CD4-positive, alpha-beta T cell treated with Interleukin-6 for 4 hours (primary cell): ENCODE data around the gene IGFL2.
"Not testable (repeated sequence)": the region's sequence is repeated elsewhere in the genome, so short reads cannot be mapped to it uniquely, and the experiment has no call there.

Source experiments
- DNase-seq: peaks from one replicate; pipeline ENCODE4 v3.0.0-alpha.2; 2020; ENCODE audit warnings: mixed read lengths

The IGFL2 gene

DNA sequence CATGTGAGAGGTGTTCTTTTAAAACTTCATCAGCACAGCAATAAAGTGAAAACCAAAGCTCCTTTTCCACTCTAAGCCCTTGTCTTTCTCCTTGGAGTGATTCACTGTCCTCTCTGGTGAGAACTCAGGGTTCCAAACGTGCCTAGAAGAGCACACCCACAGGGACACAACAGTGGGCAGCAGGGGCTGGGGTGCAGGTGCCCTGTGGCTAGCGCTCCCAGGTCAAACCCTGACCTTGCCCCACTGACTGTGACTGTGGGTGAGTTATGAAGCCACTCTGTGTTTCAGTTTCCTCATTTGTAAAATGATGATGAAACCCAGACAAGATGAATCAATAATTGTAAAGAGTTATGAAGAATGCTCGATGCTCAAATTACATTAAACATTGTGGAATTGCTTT is 43.9 kb downstream of the IGFL2 start:
- no peak for DNase-seq

DNA sequence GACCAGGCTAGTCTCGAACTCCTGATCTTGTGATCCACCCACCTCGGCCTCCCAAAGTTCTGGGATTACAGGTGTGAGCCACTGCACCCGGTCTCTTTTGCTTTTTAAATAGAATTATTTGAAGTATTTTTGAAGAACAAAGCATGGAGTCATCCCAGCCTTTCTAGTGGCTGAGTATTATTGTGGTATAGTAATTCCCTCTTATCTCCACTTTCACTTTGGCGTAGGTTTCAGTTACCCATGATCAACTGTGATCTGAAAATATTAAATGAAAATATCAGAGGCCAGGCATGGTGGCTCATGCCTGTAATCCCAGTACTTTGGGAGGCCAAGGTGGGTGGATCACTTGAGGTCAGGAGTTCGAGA is 44.6 kb downstream of the IGFL2 start:
- not testable (repeated sequence) for DNase-seq

DNA sequence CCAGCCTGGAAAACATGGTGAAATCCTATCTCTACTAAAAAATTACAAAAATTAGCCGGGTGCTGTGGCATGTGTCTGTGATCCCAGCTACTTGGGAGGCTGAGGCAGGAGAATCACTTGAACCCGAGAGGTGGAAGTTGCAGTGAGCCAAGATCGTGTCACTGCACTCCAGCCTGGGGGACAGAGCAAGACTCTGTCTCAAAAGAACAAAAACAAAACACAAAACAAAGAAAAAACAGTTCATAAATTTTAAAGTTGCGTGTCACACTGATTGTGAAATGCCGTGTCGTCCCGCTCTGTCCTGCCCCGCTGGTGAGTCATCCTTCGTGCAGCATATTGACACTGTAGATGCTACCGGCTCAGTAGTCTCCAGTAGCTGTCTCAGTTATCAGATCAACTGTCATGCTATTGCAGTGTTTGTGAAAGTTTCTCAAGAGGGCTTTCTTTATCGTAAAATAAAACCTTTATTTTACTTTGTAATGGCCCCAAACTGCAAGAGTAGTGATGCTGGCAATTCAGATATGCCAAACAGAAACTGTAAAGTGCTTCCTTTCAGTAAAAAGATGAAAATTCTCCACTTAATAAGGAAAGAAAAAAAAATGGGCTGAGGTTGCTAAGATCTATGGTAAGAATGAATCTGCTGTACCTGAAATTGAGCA is 45.1 kb downstream of the IGFL2 start:
- no peak for DNase-seq

DNA sequence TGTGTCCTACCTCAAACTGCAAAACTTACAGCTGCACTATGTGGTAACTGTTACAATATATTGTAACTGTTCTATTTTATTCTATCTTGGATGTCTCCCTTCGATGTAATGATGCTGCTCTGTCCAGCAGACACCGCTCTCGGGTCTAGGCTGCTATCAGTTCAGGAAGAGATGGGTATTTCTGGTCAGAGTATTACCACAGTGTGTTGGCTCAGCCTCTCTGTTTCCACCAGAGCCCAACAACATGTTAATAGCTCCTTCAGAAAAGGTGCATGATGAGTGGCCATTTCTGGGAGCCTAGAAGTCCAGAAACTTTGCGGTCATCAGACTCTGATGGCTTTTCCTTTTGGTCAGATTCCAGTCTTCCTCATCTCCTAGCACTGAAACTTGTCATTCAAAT is 45.6 kb downstream of the IGFL2 start:
- DNase-seq: no peak

DNA sequence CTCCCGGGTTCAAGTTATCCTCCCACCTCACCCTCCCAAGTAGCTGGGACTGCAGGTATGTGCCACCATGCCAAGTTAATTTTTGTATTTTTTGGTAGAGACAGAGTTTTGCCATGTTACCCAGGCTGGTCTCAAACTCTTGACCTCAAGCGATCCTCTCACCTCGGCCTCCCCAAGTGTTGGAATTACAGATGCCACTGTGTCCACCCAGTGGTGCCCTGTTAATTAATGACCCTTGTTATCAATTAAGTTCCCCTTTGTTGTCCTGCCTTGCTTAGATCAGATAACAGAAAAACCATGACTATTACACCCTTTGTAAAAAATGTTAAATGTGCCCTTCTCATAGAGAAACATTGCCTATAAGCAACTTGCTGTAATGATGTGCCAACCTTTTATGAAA is 47.1 kb downstream of the IGFL2 start:
- no peak for DNase-seq

DNA sequence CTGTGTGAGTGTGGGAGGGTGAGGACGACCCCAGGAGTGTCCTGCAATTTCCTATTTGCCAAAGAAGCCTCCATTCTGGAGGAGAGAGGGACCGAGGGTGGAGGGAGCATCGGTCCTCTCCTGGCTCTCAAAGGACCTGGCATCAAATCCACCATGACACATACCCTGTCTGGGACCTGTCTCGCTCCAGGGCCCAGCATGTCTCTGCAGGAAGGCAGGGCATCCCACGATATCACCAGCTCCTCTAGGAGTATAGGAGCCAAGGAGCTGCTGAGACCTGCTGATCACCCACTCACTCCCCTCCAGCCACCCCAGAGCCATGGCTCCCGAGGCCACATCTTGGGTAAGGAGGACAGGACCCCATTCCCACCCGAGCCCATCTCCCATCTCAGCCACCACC is 47.9 kb downstream of the IGFL2 start:
- not testable (repeated sequence) for DNase-seq

DNA sequence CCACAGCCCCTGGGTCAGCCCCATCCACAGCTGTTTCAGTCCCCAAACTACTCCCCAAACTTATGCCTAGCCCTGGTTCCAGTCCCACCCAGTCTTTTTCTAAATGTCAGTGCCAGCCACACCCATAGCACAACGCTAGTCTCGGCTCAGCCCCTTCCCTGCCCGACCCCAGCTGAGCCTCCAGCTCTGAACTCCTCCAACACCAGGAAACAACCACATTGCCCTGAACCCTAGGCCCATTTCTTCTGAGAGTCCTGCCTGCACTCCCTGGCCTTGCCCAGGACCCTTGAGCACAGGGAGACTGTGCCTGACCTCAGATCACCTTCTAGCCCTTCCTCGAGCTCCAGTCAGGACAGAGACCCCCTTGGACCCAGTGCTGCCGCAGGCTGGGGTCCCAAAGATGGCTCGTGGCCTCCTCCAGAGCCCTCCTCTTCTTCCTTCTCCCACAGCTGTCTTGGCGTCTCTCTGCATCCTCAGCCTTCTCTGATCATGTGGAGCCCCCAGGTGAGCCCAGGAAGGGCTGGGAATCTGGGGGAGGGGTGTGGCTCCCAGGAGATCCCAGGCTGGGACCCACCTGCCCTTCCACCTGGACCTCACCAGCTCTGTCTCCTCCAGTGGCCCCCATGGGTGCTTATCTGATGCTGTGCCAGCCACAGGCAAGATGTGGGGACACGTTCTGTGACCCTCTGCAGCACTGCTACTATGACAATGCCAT is 48.5 kb downstream of the IGFL2 start:
- no peak for DNase-seq

DNA sequence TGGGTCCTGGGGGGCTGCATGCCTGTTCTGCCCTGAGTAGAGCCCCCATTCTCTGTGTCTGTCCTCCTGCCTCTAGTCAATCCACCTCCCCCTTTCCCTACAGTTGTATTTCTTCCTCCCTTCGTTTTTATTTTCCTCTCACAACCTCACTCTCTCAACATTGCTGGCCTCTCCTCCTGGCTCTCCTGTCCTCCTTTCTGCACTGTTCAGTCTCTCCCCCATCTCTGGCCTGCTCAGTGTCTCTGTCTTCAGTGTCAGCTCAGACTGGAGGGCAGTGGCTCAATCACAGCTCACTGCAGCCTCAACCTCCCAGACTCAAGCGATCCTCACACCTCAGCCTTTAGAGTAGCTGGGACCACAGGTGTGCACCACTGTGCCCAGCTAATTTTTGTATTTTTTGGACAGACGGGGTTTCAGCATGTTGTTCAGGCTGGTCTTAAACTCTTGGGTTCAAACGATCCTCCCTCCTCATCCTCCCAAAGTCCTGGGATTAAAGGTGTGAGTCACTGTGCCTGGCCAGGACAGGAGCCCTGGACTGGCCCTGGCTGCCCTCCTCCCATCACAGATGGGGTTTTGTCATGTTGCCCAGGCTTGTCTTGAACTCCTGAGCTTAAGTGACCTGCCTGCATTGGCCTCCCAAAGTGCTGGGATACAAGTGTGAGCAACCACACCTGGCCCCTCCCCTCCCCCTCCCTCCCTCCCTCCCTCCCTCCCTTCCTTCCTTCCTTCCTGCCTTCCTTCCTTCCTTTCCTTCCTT is 49.5 kb downstream of the IGFL2 start:
- no peak for DNase-seq

DNA sequence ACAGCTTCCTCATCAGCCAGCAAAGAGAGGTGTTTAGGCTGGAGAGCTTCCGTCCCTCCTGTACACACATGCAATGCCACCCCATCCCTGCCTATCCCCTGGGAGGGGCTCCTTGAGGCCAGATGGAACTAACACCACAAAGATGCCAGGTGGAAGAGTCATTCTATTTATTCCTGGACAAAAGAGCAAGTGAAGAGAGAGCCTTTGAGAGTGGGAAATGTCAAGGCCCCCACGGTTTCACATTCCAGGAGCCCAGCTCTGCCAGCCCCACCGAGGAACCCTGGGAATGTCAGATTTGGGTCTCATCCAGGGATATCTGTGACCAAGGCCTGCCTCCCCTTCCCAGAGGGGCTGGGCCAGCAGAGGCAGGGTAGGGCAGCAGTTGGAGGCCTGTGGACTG is 50.7 kb downstream of the IGFL2 start:
- DNase-seq: no peak

DNA sequence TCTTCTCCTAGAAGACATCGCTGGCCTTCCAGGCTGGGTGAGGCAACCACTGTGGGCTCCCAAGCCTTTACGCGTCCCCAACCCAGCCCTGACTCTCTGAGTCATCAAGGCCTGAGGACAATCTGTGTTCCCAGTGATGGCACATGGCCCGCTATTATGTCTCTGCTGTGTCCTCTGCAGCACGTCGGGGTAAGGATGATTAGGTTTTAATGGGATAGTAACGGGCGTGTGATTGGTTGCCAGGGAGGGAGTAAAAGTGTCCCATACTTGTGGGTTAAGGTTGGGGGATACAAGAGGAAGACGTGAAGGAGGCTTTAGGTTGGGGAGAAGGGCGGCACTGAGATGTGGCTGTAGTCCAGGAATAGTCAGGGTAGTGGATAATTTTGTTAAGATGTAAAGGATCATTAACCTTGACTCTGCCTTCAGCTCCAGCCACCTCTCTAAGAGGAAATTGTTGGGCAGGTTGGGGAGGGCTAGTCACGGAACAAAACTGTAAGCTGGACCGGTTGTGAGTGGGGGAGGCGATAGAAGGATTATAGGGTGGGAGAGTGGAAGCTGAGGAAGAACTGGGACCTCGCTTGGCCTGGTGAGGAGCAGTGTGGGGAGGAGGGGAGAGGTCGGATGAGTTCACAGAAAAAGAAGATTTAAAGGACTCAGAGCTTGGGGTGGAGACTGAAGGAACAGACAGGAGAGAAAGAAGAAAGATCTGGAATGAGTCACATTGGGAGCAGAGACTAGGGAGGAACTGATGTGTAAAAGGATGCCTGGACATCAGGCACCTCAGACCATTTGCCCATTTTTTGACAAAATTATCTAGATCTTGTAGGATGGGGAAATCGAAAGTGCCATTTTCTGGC is 53.6 kb downstream of the IGFL2 start:
- no peak for DNase-seq

DNA sequence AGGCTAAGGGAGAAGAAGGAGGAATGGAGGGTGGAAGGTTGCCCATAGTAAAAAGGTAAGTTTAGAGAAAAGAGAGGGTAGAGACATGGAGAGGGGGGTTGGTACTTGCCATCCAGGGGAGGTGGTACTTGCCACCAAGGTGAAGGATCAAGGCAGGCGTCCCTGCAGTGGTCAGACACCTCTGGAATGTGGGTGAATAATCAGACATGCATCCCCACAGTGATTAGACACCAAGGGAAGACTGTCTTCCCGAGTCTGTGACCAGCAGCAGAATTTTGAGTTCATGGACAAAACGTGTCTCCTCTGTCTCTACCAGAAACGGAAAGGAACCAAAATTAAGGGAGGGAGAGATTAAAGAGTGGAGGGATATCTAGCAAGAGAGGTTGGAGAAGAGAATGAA is 54.4 kb downstream of the IGFL2 start:
- DNase-seq: no peak

DNA sequence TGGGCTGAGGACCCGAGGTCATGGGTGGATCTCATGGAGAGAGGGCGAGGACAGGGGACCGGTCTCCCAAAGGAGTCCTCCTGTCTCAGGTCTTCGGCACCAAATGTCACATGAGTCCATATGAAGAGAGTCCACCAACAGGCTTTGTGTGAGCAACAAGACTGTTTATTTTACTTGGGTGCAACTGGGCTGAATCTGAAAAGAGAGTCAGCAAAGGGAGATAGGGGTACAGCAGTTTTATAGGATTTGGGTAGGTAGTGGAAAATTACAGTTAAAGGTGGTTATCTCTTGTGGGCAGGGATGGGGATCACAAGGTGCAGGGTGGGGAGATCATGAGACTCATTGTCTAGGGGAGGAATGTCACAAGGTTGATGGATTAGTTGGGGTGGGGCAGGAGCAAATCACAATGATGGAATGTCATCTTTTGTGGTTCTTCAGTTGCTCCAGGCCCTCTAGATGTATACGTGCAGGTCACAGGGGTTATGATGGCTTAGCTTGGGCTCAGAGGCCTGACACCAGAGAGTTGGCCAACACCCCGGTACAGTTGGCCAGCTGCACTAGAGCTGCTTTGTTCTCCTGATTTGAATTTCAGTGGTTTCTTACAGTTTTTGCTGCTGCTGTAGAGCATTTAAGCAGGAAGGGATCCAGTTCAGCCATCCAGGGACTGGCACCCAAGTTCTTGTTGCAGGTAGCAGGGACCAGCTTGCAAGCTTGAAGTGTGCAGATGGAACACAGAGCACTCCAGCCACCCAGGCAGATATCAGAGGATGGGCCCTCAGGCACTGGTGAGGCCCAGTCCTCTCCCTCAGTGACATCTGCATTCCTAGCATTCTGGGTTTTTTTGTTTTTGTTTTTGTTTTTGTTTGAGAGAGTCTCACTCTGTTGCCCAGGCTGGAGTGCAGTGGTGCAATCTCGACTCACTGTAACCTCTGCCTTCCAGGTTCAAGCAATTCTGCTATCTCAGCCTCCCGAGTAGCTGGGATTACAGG is 55.1 kb downstream of the IGFL2 start:
- no peak for DNase-seq

DNA sequence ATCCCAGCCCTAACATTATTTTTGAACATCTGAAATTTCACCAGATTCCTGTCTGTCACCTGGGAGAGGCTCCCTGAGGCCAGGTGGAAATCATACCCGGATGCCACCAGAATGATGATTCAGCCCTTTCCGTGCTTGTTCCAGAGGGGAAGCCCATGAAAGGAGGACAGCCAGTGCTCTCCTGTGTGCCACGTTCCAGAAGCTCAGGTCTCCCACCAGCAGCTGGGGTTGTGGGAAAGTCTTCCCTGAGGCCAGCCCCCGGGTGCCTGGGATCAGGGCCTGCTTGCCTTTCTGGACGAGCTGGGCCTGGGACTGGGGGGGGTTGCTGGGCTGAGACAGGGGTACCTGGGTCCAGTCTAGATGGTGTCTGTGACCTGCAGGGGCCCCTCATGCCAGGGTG is 56.0 kb downstream of the IGFL2 start:
- no peak for DNase-seq

DNA sequence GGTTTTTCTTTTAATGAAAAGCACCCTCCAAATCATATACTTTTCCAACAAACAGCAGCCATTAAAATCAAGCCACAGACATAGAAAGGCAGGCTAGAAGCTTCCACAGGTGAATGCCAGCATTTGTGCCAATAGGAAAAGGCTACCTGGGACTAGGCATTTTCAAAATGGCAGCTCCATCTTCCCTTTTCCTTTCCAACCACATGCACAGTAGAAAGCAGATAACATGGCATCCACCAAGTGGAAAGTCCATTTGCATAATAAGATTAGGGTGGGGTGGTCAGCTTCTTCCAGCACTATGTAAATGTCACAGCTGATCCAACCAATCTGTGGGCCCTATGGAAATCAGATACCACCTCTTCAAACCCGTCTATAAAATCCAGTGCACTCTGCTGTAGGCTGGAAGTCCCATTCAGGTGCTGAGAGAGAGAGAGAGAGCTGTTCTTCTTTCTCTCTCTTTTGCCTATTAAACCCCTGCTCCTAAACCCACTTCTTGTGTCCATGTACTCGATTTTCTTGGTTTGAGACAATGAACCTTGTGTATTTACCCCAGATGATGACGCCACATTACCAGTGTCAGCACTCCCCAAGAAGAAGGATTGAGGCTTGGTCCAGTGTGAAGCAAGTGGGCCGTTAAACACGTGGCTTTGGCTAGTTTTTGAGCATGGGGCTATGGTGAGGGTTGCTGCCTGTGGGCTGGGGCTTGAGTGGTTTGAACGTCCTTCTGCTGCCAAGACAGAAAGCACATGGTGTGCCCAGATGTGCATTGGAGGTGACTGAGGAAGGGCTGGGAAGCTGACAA is 57.3 kb downstream of the IGFL2 start:
- no peak for DNase-seq

DNA sequence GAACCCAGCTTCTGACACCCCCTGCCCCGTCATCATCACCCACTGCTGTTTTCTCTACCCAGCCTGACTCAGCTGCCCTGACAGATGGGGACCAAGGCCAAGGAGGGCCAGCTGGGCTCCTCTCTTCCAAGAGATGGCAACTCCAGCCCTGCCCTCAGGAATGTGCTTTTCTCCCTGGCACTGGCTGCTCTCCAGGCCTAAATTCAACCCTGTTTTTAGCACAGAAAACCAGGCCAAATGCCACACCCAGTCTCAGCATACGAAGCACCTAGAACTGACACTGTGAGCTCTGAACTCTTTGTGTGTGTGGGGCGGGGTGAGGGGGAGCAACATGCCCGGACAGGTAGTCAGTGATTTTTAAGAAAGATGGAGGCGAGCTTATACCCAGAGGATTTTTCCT is 58.1 kb downstream of the IGFL2 start:
- no peak for DNase-seq

DNA sequence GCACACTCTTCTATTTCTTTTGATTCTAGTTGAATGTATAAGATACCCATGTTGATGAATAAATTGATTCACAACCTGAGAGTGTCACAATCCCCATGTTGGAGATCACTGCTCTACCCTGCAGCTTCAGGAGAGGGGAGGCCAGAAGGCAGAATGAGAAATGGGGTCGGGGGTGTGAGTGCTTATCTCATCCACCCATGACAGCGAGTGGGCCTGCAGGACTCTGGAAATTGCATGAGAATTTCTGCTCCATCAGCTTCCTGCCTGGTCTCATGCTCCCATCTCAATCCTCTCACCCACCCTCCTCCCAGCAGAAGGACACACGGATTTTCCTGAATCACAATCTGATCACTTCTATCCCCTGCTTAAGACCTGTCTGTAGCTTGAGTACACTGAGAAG is 58.6 kb downstream of the IGFL2 start:
- no peak for DNase-seq

DNA sequence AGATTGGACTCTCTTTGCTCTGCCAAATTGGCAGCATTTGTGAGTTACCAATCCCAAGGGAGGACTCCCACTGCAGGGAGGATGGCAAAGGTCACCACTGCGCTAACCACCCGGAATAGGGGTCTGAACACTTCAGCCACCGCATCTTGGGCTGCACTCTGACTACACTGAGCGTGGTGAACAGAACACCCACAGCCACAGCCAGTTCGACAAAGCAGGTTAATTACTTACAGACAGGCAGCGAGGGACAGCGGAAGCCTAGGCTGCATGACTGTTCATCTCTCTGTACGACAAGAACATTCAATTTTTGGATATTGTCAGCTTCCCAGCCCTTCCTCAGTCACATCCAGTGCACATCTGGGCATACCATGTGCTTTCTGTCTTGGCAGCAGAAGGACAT is 59.8 kb downstream of the IGFL2 start:
- DNase-seq: not testable (repeated sequence)

DNA sequence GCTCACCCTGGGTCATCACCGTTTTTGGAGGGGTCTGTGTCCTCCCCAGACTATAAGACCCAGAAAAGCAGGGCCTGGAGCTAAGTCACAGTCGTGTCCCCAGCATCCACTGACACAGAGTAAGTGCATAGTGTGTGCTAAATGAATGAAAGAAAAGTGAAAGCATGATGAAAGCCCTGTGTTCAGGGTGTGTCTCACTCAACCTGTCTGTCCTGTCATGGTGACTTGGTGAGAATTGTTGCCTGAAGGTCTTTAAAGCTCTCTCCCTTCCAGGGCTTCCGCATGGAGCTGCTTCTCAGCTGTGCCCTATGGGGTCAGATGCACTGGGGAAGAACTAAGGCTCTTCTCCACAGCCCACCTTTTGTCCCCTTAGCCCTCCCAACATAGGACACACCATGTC is 61.0 kb downstream of the IGFL2 start:
- no peak for DNase-seq

DNA sequence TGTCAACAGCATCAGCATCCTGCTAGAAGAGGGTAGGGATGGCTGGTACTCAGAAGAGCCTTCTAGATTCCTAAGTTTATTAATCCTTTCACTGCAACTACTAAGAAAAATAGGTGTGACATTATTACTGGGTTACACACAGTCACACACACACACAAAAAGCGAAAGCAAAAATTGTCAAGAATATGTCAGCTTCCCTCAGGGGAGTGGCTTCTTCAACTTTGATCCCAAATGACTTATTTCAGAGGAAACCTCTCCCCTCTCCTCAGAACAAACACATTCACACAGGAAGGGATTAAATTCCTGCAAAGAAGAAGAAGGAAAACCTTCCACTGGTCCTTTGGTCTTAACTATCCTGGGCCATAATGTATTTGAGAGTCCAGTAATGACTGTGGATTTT is 61.4 kb downstream of the IGFL2 start:
- no peak for DNase-seq

DNA sequence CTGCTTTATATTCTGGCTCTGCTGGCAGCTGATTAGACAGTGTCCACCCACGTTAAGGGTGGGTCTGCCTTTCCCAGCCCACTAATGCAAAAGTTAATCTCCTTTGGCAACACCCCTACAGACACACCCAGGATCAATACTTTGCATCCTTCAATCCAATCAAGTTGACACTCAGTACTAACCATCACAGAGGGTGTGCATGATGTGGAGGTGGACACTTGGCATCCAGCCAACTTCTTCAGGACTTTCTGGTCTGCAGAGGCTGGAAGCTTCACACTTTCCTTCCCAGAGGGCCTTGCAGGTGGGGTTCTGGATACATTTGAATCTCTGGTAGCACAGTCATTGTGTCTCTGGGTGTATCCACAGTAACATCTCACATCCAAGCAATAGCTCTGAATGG is 62.6 kb downstream of the IGFL2 start:
- DNase-seq: no peak
